NCI-H1092 treated with DMSO at 0.1 percent for 48 hours (cell line): Measurements from ENCODE around the gene WNT7A.

Experiments
- DNase-seq: peaks from one replicate; lab custom pipeline; 2025; lab: John Stamatoyannopoulos, UW

Gene WNT7A

GRCh38 chr3:13792512-13793371 lies 87.1 kb downstream of the WNT7A start:
- DNase-seq, result no peak

GRCh38 chr3:13792051-13792490 lies 87.8 kb downstream of the WNT7A start:
- DNase-seq, result no peak

GRCh38 chr3:13791198-13792050 lies 88.4 kb downstream of the WNT7A start:
- DNase-seq, result no peak

- no peak for DNase-seq
Observed at GRCh38 chr3:13790376-13791197, 89.3 kb downstream of the WNT7A start.

- DNase-seq, result no peak
Observed at GRCh38 chr3:13788522-13789424, 91.1 kb downstream of the WNT7A start.

GRCh38 chr3:13787533-13788132 lies 92.2 kb downstream of the WNT7A start:
- DNase-seq, result no peak

- no peak for DNase-seq
Observed at GRCh38 chr3:13786811-13787210, 93.1 kb downstream of the WNT7A start.

GRCh38 chr3:13785853-13786436 lies 93.9 kb downstream of the WNT7A start:
- DNase-seq, result no peak

GRCh38 chr3:13785351-13785750 lies 94.5 kb downstream of the WNT7A start:
- no peak for DNase-seq

GRCh38 chr3:13783476-13783875 lies 96.4 kb downstream of the WNT7A start:
- peak; percentile 8 for DNase-seq

- DNase-seq, result no peak
Observed at GRCh38 chr3:13782501-13782900, 97.4 kb downstream of the WNT7A start.

- no peak for DNase-seq
Observed at GRCh38 chr3:13781417-13781816, 98.5 kb downstream of the WNT7A start.

GRCh38 chr3:13780432-13781176 lies 99.3 kb downstream of the WNT7A start:
- no peak for DNase-seq

- no peak for DNase-seq
Observed at GRCh38 chr3:13776253-13777050, 103.4 kb downstream of the WNT7A start.

GRCh38 chr3:13772885-13773745 lies 106.8 kb downstream of the WNT7A start:
- DNase-seq, result no peak

- no peak for DNase-seq
Observed at GRCh38 chr3:13772321-13772745, 107.5 kb downstream of the WNT7A start.

- no peak for DNase-seq
Observed at GRCh38 chr3:13771496-13771895, 108.4 kb downstream of the WNT7A start.
